Measurements from ENCODE around the gene C10orf90.

DNA sequence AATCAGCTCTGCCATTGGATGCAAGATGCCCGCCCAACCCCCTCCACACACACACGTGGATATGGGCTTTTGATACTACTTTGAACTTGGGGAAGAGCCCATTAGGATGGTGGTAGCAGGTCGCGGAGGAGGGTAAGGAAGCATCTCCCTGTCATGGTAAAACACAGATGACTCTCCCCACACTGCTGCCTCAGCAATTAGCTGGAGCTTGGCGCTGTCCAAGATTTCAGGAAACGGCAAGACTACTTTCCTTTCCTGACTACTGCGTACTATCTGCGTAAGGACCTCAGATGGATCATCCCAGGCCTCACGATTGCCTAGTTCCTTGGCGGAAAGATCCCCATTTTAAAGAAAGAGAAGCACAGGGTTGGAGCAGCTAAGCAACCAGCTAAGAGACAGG is 134.3 kb downstream of the C10orf90 start:
- TF ChIP-seq, protein P1, sequence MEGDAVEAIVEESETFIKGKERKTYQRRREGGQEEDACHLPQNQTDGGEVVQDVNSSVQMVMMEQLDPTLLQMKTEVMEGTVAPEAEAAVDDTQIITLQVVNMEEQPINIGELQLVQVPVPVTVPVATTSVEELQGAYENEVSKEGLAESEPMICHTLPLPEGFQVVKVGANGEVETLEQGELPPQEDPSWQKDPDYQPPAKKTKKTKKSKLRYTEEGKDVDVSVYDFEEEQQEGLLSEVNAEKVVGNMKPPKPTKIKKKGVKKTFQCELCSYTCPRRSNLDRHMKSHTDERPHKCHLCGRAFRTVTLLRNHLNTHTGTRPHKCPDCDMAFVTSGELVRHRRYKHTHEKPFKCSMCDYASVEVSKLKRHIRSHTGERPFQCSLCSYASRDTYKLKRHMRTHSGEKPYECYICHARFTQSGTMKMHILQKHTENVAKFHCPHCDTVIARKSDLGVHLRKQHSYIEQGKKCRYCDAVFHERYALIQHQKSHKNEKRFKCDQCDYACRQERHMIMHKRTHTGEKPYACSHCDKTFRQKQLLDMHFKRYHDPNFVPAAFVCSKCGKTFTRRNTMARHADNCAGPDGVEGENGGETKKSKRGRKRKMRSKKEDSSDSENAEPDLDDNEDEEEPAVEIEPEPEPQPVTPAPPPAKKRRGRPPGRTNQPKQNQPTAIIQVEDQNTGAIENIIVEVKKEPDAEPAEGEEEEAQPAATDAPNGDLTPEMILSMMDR (tag by site-specific recombination; IDR thresholded peaks at IDR 0.05), result no peak
- TF ChIP-seq HOXA7 (CRISPR knock-in tag; IDR thresholded peaks at IDR 0.05; ENCODE audit: borderline replicate concordance) (no peak), TCF7L2 (IDR thresholded peaks at IDR 0.05; ENCODE audit: borderline replicate concordance, low read depth, low read length) (no peak), ZBTB17 (tag by site-specific recombination; IDR thresholded peaks at IDR 0.05) (no peak), KLF16 (tag by site-specific recombination; IDR thresholded peaks at IDR 0.05) (no peak), ZNF548 (tag by site-specific recombination; IDR thresholded peaks at IDR 0.05) (no peak), ZNF311 (tag by site-specific recombination; IDR thresholded peaks at IDR 0.05; ENCODE audit: borderline replicate concordance) (no peak), ZNF121 (tag by site-specific recombination; IDR thresholded peaks at IDR 0.05) (no peak)
- TF ChIP-seq, protein P2, sequence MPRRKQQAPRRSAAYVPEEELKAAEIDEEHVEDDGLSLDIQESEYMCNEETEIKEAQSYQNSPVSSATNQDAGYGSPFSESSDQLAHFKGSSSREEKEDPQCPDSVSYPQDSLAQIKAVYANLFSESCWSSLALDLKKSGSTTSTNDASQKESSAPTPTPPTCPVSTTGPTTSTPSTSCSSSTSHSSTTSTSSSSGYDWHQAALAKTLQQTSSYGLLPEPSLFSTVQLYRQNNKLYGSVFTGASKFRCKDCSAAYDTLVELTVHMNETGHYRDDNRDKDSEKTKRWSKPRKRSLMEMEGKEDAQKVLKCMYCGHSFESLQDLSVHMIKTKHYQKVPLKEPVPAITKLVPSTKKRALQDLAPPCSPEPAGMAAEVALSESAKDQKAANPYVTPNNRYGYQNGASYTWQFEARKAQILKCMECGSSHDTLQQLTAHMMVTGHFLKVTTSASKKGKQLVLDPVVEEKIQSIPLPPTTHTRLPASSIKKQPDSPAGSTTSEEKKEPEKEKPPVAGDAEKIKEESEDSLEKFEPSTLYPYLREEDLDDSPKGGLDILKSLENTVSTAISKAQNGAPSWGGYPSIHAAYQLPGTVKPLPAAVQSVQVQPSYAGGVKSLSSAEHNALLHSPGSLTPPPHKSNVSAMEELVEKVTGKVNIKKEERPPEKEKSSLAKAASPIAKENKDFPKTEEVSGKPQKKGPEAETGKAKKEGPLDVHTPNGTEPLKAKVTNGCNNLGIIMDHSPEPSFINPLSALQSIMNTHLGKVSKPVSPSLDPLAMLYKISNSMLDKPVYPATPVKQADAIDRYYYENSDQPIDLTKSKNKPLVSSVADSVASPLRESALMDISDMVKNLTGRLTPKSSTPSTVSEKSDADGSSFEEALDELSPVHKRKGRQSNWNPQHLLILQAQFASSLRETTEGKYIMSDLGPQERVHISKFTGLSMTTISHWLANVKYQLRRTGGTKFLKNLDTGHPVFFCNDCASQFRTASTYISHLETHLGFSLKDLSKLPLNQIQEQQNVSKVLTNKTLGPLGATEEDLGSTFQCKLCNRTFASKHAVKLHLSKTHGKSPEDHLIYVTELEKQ (tag by site-specific recombination; IDR thresholded peaks at IDR 0.05; ENCODE audit: borderline replicate concordance), result no peak
- TF ChIP-seq, protein P3, sequence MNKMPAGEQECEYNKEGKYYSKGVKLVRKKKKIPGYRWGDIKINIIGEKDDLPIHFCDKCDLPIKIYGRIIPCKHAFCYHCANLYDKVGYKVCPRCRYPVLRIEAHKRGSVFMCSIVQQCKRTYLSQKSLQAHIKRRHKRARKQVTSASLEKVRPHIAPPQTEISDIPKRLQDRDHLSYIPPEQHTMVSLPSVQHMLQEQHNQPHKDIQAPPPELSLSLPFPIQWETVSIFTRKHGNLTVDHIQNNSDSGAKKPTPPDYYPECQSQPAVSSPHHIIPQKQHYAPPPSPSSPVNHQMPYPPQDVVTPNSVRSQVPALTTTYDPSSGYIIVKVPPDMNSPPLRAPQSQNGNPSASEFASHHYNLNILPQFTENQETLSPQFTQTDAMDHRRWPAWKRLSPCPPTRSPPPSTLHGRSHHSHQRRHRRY (tag by site-specific recombination; IDR thresholded peaks at IDR 0.05), result no peak
- TF ChIP-seq, protein P4, sequence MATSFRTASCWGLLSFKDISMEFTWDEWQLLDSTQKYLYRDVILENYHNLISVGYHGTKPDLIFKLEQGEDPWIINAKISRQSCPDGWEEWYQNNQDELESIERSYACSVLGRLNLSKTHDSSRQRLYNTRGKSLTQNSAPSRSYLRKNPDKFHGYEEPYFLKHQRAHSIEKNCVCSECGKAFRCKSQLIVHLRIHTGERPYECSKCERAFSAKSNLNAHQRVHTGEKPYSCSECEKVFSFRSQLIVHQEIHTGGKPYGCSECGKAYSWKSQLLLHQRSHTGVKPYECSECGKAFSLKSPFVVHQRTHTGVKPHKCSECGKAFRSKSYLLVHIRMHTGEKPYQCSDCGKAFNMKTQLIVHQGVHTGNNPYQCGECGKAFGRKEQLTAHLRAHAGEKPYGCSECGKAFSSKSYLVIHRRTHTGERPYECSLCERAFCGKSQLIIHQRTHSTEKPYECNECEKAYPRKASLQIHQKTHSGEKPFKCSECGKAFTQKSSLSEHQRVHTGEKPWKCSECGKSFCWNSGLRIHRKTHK (tag by site-specific recombination; IDR thresholded peaks at IDR 0.05), result no peak

All from HEK293 (cell line).